Body of pancreas (tissue), 4 donors: ENCODE measurements around the gene CCDC77.
A peak's percentile ranks its signal among the peaks of the same experiment; 100 is the strongest.

Source experiments
- CTCF ChIP-seq, 7 experiments: fragments of 450-650 bp in 4 of 7; fragments of 200-600 bp in 3 of 7; sonication (generic) in 3 of 7; IDR thresholded peaks; one replicate each; pipeline ENCODE4 v1.5.1; 2016 to 2019; ENCODE audit warnings: antibody characterized with exemption in 7 of 7
- POLR2A ChIP-seq, 3 donors: fragments of 450-650 bp; IDR thresholded peaks; one replicate each; pipeline ENCODE4 v1.6.1; 2016; ENCODE audit warnings: antibody characterized with exemption in 3 of 3, mild to moderate bottlenecking in 2 of 3

- TF ChIP-seq POLR2A (IDR thresholded peaks at IDR 0.05) (no peak), CTCF (IDR thresholded peaks at IDR 0.05) (peak; percentile 46 to 83 (median 79))
Measured at GRCh38 chr12:442235-442884, 40.9 kb downstream of the CCDC77 start.
